Heart left ventricle (tissue), 16 donors: ENCODE measurements around the gene NCS1. TPM values are rescaled to one million over a fixed set of nuclear protein-coding genes. Genes with fewer than 3 reads are reported as not detected.

Source experiments
- ATAC-seq, 4 donors: fragments of 200-7000 bp; cut with Tn5 transposase; one replicate each; pipeline ENCODE4 v1.9.1; 2020 to 2022; ENCODE audit warnings: moderate library complexity in 4 of 4, mild to moderate bottlenecking in 3 of 4, moderate number of reproducible peaks in 1 of 4
- DNase-seq, 5 donors: peaks; one replicate each; pipeline ENCODE4 v3.0.0-alpha.2; 2020
- H3K27ac ChIP-seq, 12 donors: fragments of 200-600 bp; sonication (generic) in 4 of 12; one replicate each; pipeline versions ENCODE4 v1.5.0 to v1.8.0; 2016 to 2022; ENCODE audit warnings: mild to moderate bottlenecking in 2 of 12
- H3K27me3 ChIP-seq, 9 donors: fragments of 200-600 bp; sonication (generic) in 2 of 9; one replicate each; pipeline versions ENCODE4 v1.5.1 to v1.8.0; 2016 to 2022; ENCODE audit warnings: mild to moderate bottlenecking in 3 of 9
- H3K36me3 ChIP-seq, 9 donors: fragments of 200-600 bp; sonication (generic) in 2 of 9; one replicate each; pipeline versions ENCODE4 v1.5.0 to v1.8.0; 2018 to 2022; ENCODE audit warnings: mild to moderate bottlenecking in 2 of 9
- H3K4me1 ChIP-seq, 12 donors: fragments of 200-600 bp; sonication (generic) in 4 of 12; one replicate each; pipeline versions ENCODE4 v1.5.0 to v1.8.0; 2016 to 2022; ENCODE audit warnings: mild to moderate bottlenecking in 3 of 12
- H3K4me3 ChIP-seq, 12 donors: fragments of 200-600 bp; sonication (generic) in 4 of 12; one replicate each; pipeline versions ENCODE4 v1.5.0 to v1.8.0; 2017 to 2022; ENCODE audit warnings: mild to moderate bottlenecking in 9 of 12, moderate library complexity in 4 of 12
- H3K9me3 ChIP-seq, 12 donors: fragments of 200-600 bp; sonication (generic) in 4 of 12; one replicate each; pipeline versions ENCODE4 v1.5.0 to v1.8.0; 2016 to 2022; ENCODE audit warnings: mild to moderate bottlenecking in 1 of 12
- CTCF ChIP-seq, 12 donors: fragments of 200-600 bp; sonication (generic) in 4 of 12; IDR thresholded peaks; one replicate each; pipeline versions ENCODE4 v1.5.0 to v1.8.0; 2018 to 2022; ENCODE audit warnings: antibody characterized with exemption in 12 of 12, mild to moderate bottlenecking in 5 of 12
- POLR2A ChIP-seq, 2 donors: fragments of 450-650 bp; IDR thresholded peaks; one replicate each; pipeline ENCODE4 v1.6.1; 2017; ENCODE audit warnings: antibody characterized with exemption in 2 of 2, mild to moderate bottlenecking in 2 of 2, moderate library complexity in 2 of 2
- WGBS, 4 donors: extraction: QIAGEN DNeasy Blood & Tissue Kit in 2 of 4; methylation state at CpG; one replicate each; pipeline versions ENCODE4 v1.1.5 to v1.1.7; 2013 to 2018; 5-methylcytosine and 5-hydroxymethylcytosine counted together
- intact Hi-C, 10 donors: fragments of 100-400 bp; cut with DNase I; formaldehyde crosslinking; loops; one replicate each; pipeline versions ENCODE4 v1.11.1 to v1.14.2; 2022
- polyA plus RNA-seq, 2 donors: library from polyadenylated mRNA; stranded (reverse); fragments of 200-250 nt; gene quantifications; one replicate each; pipeline ENCODE4 v1.2.3, GENCODE V29; 2013
- total RNA-seq, 9 donors: library from RNA; depleted of rRNA in 2 of 9; stranded (reverse); fragments of >200 nt in 2 of 9; fragmentation: NEBNext Ultra II Directional in 3 of 9; extraction: Animal tissue kit (Norgen Biotek cat#: 25700) in 3 of 9; gene quantifications; one replicate each; pipeline versions ENCODE4 v1.1.0 to v1.2.4, GENCODE V29; 2016 to 2023
- donor health status: ischemic (EF 13 %, LVEDD 7.1; RV severe dilation, severe dysfunction).
- donor health status: healthy with polysubstance abuse.
- donor health status: DM: no; HTN: yes; CAD: no.
- donor health status: DM: no; HTN: no; CAD: no.
- donor health status: ischemic (EF 25% LVEDD 6.9; RV normal size, moderate dysfunction).
- donor health status: ischemic (EF 25% LVEDD 5.7; RV mildly dilated, moderate dysfunction).
- donor health status: healthy.
- donor health status: DM: yes; HTN: yes; CAD: no.
- donor health status: ischemic (EF 35%, LVEDD 5.7; RV mildly dilated, moderate dysfunction).
- donor health status: nonischemic (EF 11% LVEDD 7.7; RV severe dilation, severe dysfunction).
- donor health status: DM: yes; HTN: yes; CAD: no.
- donor health status: PGD.
- donor health status: ischemic (EF 29% LVEDD 5.4; RV normal size, mild dysfunction).
- donor health status: nonischemic (EF 23%, LVEDD 6.1; RV moderate dilation, normal function).

NCS1 gene
- total and polyA plus RNA-seq, 11 donors, result 2.3 to 15.9 (median 9.4) TPM

DNA sequence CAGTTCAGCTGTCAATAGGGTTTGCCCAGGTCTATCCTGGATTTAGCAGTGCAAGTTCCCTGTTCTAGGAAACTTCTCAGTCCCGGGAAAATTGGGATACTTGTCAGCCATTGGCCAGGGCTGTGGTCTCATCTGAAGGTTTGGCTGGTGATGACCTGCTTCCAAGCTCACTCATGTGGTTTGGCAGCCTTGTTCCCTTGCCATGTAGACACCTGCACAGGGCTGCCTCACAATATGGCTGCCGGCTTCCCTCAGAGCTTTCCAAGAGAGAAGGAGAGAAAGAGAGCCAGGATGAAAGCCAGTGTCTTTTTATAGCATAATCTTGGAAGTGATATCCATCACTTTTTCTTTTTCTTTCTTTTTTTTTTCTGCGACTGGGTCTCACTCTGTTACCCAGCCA, 55.6 kb downstream of the NCS1 start:
- WGBS, 4 donors, result 89 to 99% (median 99%) methylated on average over 3 of the region's 3 CpGs
- Histone ChIP-seq H3K4me1 (no peaks in the 10 kb centered on the region), H3K9me3 (peaks cover 0 to 17% (median 10%) of the 10 kb centered on the region in 12 donors), H3K27me3 (no peaks in the 10 kb centered on the region), H3K4me3 (no peak overlapping the region), H3K27ac (no peak overlapping the region), H3K36me3 (peaks cover 0 to 4% (median 0%) of the 10 kb centered on the region in 9 donors)
- DNase-seq (no peak), ATAC-seq (no peak)
- TF ChIP-seq CTCF (IDR thresholded peaks at IDR 0.05), result no peak
- TF ChIP-seq POLR2A (IDR thresholded peaks at IDR 0.05), result no peak
- intact Hi-C loops, result no loop called here

DNA sequence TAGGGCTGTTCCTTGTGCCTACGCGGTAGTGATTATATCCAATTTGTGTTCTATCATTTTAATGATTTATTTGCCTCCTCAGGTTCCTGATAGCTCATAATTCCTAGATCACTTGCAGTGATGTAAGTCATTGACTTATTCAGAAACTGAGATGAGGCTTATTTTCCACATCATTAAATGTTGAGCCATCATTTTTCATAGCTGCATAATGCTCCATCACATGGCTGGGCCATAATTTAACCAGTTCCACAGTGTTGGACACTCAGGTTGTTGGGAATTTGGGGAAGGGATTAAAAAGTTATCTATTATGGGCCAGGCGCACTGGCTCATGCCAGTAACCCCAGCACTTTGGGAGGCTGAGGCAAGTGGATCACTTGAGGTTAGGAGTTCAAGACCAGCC, 57.6 kb downstream of the NCS1 start:
- intact Hi-C loops, result loop anchor here in 6 of 10 donors (5.0 to 10.0 kb wide), 2 partner anchors 342 to 345 kb away; no protein-coding TSS in a partner anchor
- H3K27ac ChIP-seq, result no peak overlapping the region
- H3K9me3 ChIP-seq, result peaks cover 0 to 17% (median 10%) of the 10 kb centered on the region in 12 donors
- no peaks in the 10 kb centered on the region for H3K27me3 ChIP-seq
- ATAC-seq (no peak), DNase-seq (no peak)
- H3K4me1 ChIP-seq, result no peaks in the 10 kb centered on the region
- no peak overlapping the region for H3K4me3 ChIP-seq
- WGBS, 4 donors, result 65 to 82% (median 74%) methylated on average over 3 of the region's 3 CpGs
- TF ChIP-seq POLR2A (IDR thresholded peaks at IDR 0.05) (no peak), CTCF (IDR thresholded peaks at IDR 0.05) (no peak)
- peaks cover 0 to 4% (median 0%) of the 10 kb centered on the region in 9 donors for H3K36me3 ChIP-seq

GRCh38 chr9:130230631-130231030, 58.4 kb downstream of the NCS1 start:
- no peak overlapping the region for H3K27ac ChIP-seq
- peaks cover 0 to under 1% (median 0%) of the 10 kb centered on the region in 12 donors for H3K4me1 ChIP-seq
- no peak for TF ChIP-seq POLR2A (IDR thresholded peaks at IDR 0.05)
- no peak for TF ChIP-seq CTCF (IDR thresholded peaks at IDR 0.05)
- no peaks in the 10 kb centered on the region for H3K27me3 ChIP-seq
- intact Hi-C loops, result loop anchor here in 6 of 10 donors (5.0 to 10.0 kb wide), 2 partner anchors 343 to 346 kb away; no protein-coding TSS in a partner anchor
- peaks cover 0 to 4% (median 0%) of the 10 kb centered on the region in 9 donors for H3K36me3 ChIP-seq
- DNase-seq (no peak), ATAC-seq (no peak)
- 44 to 67% (median 50%) methylated on average over 1 of the region's 1 CpG for WGBS, 4 donors
- no peak overlapping the region for H3K4me3 ChIP-seq
- H3K9me3 ChIP-seq, result peaks cover 0 to 17% (median 10%) of the 10 kb centered on the region in 12 donors

DNA sequence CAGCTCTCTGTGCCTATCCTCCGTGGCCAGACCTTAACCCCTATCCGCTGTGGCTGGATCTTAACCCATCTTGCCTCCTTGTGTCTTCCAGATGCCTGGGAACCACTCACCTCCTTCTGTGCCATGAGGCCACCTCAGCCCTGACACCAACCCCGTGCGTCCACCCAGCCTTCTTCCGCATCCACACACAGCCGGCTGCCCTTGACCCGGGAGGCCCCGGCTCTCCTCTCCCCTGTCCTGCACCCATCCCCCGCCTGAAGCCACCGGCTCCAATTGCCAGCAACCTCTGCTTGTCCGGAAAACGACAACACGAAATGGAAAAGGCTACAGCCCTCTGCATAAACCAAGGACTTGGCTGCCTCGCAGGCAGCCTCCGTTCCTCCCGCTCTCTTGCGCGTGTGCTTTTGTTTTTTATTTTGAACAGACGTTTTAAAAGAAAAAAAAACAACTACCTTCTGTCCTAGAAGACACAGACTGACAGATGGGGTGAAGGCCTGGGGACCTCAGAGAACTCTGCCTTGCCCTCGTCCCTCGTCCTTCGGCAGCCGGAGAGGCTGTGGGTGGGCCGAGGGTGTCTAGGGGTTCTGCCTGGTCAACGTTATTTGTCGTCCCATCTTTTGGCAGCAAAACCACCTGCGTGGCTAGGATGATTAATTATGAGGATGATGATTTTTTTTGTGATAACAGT, 60.8 kb downstream of the NCS1 start:
- Histone ChIP-seq H3K27ac (peak overlapping the region in 1 of 12 donors; percentile 80), H3K9me3 (peaks cover 0 to 5% (median 1%) of the 10 kb centered on the region in 12 donors), H3K4me1 (peaks cover 0 to 10% (median 1%) of the 10 kb centered on the region in 12 donors), H3K36me3 (no peaks in the 10 kb centered on the region), H3K4me3 (no peak overlapping the region), H3K27me3 (no peaks in the 10 kb centered on the region)
- WGBS, 4 donors, result 80 to 85% (median 84%) methylated on average over 27 of the region's 27 CpGs
- TF ChIP-seq POLR2A (IDR thresholded peaks at IDR 0.05) (no peak), CTCF (IDR thresholded peaks at IDR 0.05) (no peak)
- DNase-seq, result no peak
- ATAC-seq, result no peak
- intact Hi-C loops, result loop anchor here in 6 of 10 donors (2.0 to 10.0 kb wide), 3 partner anchors 128 to 348 kb away; no protein-coding TSS in a partner anchor
